GM11168 (cell line): ENCODE data around the gene TUG1.

Experiments
- in situ Hi-C: fragments of 300-500 bp; cut with MboI; formaldehyde crosslinking; loops from one replicate; pipeline ENCODE4 v1.12.0; 2022; ENCODE audit warnings: low sequenced_read_pairs; ENCODE audit not compliant: unreplicated experiment

The TUG1 gene

DNA sequence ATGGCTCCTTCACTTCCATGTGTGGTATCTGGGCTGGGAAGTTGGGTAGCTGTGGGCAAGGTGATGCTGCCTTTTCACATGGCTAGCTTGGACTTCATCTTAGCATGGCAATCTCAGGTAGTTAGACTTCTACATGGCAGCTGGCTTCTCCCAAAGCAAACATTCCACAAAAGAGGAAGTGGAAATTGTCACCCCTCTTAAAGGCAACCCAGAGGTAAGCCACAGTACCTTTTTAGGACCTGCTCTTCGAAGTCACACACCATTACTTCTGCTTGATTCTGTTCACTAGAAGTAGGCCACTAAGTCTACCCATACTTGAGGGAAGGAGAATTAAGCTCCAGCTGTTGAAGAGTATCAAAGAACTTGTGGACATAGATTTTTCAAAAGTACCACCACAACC is 25.9 kb downstream of the TUG1 start:
- in situ Hi-C loops = no loop called here

DNA sequence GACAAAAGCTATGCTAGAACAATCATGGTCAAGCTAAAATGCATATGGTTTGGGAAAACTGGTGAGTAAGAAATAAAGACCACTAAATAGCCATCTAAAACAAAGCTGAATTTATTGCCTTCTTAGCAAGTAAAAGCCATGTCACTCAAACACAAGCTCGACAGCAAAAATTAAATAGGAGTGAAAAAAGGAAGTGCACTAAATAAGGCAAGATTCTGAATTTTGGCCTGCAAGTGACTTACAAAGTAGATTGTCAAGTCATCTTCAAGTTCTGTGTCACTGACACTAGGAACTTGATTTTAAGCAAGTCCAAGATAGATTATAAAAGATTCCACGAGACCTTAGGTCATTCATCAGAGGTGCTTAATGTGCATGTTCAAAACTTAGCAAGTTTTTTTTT is 27.4 kb downstream of the TUG1 start:
- in situ Hi-C loops = no loop called here

DNA sequence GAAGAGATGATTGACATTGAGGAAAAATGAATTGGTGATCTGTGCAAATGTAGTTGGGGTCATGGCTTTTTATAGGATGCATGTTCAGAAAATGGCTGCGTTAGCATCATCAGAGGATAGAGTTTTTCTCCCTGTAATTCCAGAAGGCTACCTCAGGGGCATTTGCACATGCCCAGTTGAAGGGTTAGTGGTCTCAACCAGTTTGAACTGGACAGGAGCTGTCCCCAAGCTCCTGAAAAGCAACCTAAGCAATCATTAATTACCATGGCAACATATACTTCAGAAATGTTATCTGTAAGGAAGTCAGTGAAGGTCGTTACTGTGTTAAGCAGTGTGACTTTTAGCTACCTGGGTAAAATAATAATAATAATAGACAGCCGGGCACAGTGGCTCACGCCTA is 29.3 kb downstream of the TUG1 start:
- in situ Hi-C loops = no loop called here

DNA sequence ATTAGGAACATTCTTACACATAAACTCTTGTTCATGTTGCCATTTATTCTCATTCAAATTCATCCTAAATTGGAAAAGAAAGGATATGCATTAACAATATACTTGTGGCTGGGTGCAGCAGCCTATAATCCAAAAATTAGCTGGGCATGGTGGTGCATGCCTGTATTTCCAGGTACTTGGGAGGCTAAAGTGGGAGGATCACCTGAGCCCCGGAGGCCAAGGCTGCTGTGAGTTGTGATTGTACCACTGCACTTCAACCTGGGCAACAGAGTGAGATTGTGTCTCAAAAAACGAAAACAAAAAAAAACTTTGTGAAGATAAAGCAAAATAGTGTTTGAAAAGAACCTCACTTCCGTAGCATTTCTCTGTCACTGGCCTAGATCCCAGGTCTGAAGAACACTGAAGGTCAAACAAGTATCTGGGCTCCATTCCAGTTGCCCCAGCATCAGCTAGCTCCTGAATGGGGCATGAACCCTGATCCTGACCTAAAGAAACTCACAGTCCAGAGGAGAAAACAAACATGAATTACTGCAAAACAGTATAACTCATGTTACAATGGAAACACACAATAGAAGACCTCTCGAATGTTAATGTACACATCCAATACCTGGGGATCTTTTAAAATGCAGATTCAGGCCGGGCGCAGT is 32.2 kb downstream of the TUG1 start:
- in situ Hi-C loops = no loop called here

DNA sequence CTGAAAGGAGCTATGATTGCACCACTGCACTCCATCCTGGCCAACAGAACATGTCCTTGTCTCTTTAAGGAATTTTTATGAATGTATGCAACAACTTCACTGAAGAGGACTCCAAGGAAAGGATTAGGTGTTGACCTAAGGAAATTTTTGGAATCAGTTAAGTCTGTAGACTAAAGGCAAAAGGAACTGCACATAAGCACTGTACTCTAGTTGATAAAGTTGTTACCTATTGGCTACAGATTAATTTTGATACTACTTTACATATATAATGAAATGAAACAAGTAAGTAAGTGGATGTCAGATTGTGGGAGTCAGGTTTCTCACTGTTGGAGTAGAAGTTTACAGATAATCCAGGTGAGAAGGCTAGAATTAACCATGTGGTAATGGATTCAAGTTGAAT is 36.5 kb downstream of the TUG1 start:
- in situ Hi-C loops = no loop called here

DNA sequence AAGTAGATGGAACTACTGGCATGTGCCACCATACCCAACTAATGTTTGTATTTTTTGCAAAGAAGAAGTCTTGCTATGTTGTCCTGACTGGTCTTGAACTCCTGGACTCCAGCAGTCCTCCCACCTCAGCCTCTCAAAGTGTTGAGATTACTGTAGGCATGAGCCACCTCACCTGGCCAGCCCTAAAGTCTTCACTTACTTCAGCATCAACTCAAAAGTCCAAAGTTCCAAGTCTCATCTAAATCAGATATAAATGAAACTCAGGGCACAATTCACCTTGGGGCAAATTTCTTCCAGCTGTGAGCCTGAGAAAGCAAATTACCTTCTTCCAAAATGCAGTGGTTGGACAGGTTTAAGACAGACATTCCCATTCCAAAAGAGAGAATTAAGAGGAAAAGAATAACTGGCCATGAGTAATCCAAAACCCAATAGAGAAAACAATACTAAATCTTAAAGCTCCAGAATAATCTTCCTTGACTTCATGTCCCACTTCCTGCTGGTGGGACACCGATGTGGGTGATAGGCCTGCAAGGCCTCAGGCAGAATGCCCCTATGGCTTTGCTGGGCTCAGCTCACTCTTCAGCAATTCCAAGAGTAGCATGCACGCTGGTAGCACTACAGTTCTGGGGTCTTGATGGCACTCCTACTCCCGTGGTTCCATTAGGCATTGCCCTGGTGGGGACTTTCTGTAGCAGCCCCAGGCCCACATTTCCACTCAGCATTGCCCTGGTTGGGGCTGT is 50.3 kb downstream of the TUG1 start:
- in situ Hi-C loops = no loop called here

DNA sequence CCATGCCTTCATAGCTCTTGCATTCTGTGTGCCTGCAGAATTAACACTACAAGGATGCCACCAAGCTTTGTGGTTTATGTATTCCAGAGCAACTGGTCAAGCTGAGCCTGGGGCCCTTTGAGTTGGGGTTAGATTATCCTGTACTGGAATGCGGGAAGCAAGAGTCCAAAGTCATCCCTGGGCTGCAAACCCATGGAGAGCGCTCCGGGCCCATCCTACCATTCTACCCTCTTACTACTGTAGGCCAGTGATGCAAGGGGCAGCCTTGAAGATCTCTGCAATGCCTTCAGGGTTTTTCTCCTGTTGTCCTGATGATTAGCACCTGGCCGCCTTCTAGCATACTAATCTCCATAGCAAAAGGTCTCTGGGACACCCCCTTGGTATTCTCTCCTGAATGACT is 51.3 kb downstream of the TUG1 start:
- in situ Hi-C loops = no loop called here

DNA sequence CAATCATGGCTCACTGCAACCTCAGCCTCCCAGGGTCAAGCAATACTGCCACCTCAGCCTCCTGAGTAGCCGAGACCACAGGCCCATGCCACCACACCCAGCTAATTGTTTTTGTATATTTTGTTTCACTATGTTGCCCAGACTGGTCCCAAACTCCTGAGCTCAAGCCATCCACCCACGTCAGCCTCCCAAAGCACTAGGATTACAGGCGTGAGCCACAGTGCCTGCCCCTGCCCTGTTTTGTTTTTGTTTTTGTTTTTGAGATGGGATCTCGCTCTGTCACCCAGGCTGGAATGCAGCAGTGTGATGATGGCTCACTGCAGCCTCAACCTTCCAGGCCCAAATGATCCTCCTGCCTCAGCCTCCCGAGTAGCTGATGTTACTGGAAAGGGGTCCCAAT is 53.5 kb downstream of the TUG1 start:
- in situ Hi-C loops = no loop called here
